HG03460 (cell line): Measurements from ENCODE around the gene FOXP3.
A peak's percentile ranks its signal among the peaks of the same experiment; 100 is the strongest.

ENCODE experiments used
- ATAC-seq: cut with Tn5 transposase; IDR thresholded peaks from one replicate; pipeline ENCODE4 v1.9.1; 2021; ENCODE audit not compliant: unreplicated experiment

FOXP3 gene

GRCh38 chrX:49276207-49276606 is 11.7 kb upstream of the FOXP3 start:
- no peak for ATAC-seq

DNA sequence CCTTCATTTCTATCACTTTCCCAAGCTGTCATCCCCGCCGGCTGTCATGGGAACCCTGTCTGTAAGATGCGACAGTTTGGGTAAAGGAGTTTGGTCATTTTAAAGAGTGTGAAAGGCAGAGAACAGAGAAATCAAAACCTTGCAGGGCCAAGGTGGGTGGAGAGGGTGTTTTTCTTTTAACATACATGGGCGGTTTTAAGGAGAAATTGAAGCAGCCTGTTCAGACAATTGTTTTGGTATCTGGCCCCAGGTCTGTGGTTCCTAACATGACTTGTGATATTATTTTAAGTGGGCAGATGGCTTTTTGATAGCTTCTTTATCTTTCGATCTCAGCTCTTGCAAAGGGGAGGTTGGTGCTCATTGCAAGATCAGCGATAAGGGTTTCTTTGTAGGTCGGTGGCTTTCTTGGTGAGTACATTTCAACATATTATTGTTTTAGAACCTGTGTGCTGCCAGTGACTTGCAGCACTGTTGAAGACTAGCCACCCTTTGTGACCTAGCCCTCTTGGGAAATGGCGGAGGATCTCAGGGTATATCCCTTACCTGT is 8.7 kb upstream of the FOXP3 start:
- no peak for ATAC-seq

- ATAC-seq: no peak
These were observed 7.9 kb upstream of the FOXP3 start for GRCh38 chrX:49272421-49272820.

DNA sequence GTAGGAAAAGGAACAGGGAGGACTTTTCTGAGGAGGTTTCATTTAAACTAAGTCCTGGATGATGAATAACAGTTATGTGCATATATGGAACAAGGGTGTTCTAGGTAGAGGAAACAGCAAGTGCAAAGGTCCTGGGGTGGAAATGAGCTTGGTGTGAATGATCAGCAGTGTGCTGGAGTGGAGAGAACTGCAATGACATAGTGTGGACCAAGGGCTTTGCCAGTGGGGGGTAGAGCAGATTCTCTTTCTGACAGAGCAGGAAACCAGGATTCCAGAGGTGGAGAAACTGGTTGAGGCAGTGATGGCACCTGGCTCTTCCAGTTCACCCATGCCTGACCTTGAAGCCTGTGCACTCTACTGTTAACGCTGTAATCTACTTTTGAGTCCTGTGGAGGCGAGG is 6.8 kb upstream of the FOXP3 start:
- ATAC-seq: no peak

DNA sequence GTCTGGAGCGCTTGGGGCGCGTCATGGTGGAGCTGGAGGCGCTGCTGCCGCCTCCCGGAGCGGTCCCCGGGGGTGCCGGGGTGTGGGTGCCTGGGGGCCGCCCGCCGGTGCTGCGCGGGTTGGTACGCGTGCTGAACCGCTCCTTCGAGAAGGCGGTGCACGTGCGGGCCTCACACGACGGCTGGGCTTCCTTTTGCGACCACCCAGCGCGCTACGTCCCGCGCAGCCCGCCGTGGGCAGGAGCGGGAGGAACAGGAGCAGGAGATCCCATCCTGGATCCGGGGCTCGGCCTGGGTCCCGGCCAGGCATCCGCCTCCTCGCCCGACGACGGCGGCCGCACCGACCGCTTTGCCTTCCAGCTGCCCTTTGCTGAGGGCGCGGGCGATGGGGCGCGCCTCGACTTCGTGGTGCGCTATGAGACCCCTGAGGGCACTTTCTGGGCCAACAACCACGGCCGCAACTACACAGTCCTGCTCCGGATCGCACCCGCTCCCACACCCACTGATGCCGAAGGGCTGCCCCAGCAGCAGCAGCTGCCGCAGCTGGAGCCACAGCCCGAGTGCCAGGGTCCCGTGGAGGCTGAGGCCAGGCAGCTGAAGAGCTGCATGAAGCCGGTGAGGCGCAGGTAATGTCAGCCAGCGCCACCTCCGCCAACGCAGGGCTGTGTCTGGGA is 5.9 kb upstream of the FOXP3 start:
- no peak for ATAC-seq

- peak; percentile 14 for ATAC-seq
These were observed 5.3 kb upstream of the FOXP3 start, which contains the start of gene PPP1R3F for GRCh38 chrX:49269767-49270248. Gene PPP1R3F (plus strand): TSS chrX:49269793. CDS start chrX:49269870, 77 bp downstream.

DNA sequence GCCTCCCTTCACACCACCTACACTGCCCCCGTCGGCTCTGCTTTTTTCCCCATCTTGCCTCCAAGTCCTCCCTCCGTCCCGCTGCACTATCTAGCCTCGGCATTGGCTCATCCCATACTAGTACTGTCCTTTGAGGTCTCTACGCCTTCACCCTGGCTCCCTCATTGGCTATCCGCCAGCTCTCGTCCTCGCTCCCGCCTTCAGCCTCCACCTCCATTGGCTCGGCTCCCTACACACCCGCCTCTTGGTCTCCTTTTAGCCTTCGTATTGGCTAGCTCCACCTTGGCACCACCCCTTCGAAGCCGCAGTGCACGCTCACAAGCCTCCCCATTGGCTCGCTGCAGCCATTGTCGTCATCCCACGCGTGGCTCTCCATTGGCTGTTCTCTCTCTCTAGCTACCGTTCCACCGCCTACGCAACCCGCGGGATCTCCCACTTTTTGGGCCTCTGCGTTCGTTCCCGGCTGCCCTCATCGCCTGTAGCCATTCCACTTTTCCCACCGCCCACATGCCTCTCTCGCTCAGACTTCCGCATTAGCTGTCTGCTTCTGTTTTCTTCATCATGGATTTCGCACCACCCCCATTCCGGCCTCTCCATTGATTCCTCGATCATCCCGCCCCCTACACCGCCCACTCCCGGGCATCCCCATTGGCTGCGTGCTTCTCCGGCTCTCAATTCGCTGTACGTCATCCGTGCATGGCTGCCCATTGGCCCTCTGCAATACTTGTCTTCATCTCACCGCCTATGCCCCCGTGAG is 4.7 kb upstream of the FOXP3 start:
- ATAC-seq: peak; percentile 91

DNA sequence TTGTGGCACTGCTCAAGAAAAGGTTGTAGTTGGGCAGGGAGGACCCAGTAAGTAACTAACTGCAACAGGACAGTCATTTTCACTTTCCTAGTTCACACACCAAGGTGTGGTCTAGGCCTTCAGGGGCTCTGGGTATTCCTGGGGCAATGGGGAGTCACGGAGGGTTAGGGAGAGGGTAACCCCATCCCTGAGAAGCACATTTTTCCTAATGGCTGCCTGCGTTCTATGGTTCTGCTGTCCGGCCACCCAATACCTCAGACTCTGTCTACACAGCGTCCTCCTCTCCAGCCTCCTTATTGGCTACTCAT is 4.1 kb upstream of the FOXP3 start:
- ATAC-seq: no peak

GRCh38 chrX:49266523-49267445 is 2.3 kb upstream of the FOXP3 start:
- no peak for ATAC-seq

DNA sequence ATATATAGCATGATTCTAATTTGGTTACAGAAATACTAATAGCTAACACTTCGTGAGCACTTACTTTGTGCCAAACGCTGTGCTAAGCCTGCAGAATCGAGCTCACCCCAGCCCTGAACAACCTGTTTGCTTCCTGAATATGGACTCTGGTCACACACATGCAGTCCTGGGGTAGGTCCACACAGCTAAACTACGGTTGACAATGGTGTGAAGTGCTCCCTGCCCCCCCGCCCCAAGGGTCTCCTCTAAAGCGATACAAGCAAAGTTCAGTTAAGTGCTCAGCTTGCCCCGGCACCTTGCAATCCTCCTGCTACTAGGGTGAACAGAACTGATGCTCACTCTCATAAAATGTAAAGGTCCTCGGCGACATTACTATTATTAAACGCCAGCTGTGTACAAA is 879 bp downstream of the FOXP3 start:
- ATAC-seq: no peak

DNA sequence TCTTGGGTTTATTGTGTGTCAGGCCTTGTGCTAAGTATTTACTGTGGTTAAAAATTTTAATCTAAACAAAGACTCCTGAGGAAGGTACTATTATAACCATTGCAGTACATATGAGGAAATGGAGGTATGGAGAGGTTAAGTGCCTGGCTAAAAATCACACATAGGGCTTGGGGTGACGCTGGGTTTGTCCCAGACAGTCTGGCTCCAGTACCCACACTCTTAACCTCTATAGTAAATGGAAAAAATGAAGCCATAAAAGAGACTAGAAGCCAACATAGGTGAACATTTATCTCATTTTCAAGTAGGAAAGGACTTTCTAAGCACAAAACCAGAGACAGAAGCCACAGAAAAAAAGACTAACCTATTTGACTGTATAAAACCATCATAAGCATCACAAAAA is 1.9 kb downstream of the FOXP3 start:
- no peak for ATAC-seq

- no peak for ATAC-seq
These were observed 4.1 kb downstream of the FOXP3 start for GRCh38 chrX:49260221-49260985.

DNA sequence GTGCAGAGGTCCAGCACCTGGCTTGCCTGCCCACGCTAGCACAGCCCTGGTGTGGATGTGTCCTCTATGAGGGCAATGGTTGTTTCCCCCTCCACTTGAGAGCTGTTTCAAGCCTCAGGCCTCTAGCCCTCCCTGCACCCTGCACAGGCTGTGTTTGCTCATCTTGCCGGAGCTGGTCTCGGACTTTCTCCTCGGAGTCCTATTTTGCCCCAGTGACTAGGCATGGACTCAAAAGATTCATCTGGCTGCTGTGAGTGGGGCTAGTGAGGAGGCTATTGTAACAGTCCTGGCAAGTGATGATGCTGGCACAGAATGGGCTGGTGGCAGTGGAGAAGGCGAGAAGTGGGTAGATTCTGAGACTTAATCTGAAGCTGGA is 5.8 kb downstream of the FOXP3 start:
- no peak for ATAC-seq

GRCh38 chrX:49257846-49258748 is 6.4 kb downstream of the FOXP3 start:
- no peak for ATAC-seq

- no peak for ATAC-seq
These were observed 7.3 kb downstream of the FOXP3 start for GRCh38 chrX:49257074-49257790.

DNA sequence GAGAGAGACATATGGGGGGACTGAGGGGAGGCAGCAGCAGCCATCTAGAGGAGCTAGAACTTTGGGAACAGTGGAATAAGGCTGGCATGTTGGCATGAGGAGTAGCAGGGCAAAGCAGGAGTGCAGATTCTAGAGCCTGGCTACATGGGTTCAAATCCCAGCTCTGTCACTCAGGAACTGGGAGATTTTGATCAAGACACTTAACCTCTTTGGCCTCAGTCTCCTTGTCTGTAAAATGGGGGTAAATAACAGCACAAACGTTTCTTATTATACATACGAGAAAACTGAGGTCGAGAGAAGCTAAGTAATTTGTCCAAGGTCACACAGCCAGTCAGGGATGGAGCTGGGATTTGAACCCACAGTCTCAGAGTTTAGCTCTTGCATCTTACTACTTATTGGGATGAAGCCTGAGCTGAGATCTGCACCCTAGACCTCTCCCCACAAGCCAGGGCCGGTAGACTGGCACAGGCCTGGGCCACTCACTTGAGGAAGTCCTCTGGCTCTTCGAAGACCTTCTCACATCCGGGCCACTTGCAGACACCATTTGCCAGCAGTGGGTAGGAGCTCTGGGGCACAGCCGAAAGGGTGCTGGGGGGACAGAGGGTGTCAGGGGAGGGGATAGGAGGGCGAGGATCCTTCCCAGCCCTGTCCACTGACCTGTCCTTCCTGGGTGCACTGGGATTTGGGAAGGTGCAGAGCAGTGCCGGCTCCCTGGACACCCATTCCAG is 8.1 kb downstream of the FOXP3 start:
- ATAC-seq: no peak

- no peak for ATAC-seq
These were observed 9.9 kb downstream of the FOXP3 start for GRCh38 chrX:49254639-49255038.

DNA sequence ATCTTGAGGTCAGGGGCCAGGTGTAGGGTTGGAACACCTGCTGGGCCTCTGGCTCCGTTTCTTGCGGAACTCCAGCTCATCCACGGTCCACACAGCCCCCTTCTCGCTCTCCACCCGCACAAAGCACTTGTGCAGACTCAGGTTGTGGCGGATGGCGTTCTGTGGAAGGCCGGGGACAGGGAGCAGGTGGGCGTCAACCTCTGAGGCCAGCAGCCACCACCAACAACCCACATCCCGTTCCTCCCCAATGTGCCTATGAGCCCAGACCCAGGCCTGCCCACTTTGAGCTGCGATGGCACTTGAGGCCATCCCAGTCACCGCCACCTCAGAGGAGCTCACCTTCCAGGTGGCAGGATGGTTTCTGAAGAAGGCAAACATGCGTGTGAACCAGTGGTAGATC is 13.2 kb downstream of the FOXP3 start:
- no peak for ATAC-seq
